ENCODE data around the gene SLC44A2.
"Not testable (repeated sequence)": the region's sequence is repeated elsewhere in the genome, so short reads cannot be mapped to it uniquely, and the experiment has no call there.

Gene SLC44A2

GRCh38 chr19:10661946-10662345 is 36.6 kb downstream of the SLC44A2 start:
- Histone ChIP-seq H3K36me3 (peaks cover 27 to 100% (median 90%) of the 10 kb centered on the region in 11 experiments), H3K4me1 (peaks cover 80 to 96% (median 89%) of the 10 kb centered on the region in 10 experiments), H3K4me3 (peak overlapping the region in 3 of 10 experiments; percentile 11 to 36 (median 20); a peak in 2 of 20 replicates), H3K27ac (peak overlapping the region in 9 of 11 experiments; percentile 7 to 54 (median 25); a peak in 12 of 22 replicates), H3K4me2 (peak overlapping the region; percentile 88 to 99 (median 93)), H3K27me3 (no peaks in the 10 kb centered on the region), H3K9me3 (replicated peaks in 1 of 11) (no peaks in the 10 kb centered on the region), H3K9ac (peak overlapping the region; percentile 13 to 57 (median 40); a peak in 18 of 22 replicates), H4K20me1 (peaks cover 100% of the 10 kb centered on the region in 11 experiments)
- no peak for TF ChIP-seq Cebpa-rat (IDR thresholded peaks at IDR 0.05)

DNA sequence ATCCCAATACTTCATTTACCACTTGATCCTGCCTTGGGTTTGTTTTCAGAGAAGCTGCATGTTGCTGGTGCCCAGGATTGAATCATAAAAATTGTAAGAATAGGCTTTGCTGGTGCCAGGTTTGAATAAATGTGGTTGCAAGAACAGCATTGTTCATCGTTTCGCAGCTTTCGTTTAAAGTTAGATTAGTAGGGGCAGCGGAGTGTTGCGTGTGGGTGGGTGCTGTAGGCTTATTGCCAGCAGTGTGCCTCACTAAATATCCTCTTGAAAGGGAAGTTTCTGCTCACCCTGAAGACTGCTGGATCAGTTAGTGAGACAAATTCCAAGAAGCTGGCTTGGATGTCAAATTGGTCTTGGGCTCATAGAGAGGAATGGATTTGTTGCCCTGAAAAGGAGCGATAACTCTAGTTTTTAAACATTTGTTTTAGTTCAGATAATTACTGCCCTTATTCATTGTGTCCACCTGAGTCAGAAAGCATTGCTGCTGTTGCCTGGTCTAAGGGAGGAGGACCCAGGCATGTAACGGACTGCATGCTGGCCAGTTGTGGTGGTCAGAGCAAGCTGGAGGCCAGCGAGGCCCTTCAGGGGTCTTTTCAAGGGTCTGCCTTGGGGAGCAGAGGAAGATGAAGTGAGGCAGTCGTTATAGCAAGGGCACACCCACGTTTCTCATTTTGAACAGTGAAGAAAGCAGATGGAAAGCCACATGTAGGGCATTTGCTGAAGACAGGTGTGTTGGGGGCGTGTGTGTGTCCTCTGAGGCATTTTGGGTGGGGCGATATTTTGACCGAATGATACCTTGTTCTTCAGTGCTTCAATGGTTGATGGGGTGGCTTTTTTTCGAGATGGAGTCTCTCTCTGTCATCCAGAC is 37.3 kb downstream of the SLC44A2 start:
- Histone ChIP-seq H3K27ac (peak overlapping the region in 9 of 11 experiments; percentile 7 to 54 (median 25); a peak in 13 of 22 replicates), H4K20me1 (peaks cover 100% of the 10 kb centered on the region in 11 experiments)

GRCh38 chr19:10663252-10663563 is 37.9 kb downstream of the SLC44A2 start:
- Histone ChIP-seq H4K20me1 (peaks cover 100% of the 10 kb centered on the region in 11 experiments), H3K9ac (peak overlapping the region in 5 of 11 experiments; percentile 19 to 62 (median 37); a peak in 4 of 22 replicates), H3K36me3 (peaks cover 25 to 100% (median 90%) of the 10 kb centered on the region in 11 experiments), H3K4me2 (peak overlapping the region; percentile 88 to 99 (median 93)), H3K27ac (peak overlapping the region in 1 of 11 experiments; percentile 7; a peak in 1 of 22 replicates), H3K4me1 (peaks cover 77 to 96% (median 87%) of the 10 kb centered on the region in 10 experiments)
- H3K27me3 ChIP-seq; H3K4me3 ChIP-seq; H3K9me3 ChIP-seq (replicated peaks in 1 of 11): not testable (repeated sequence)

More for the DNA sequence above, 37.3 kb downstream of the SLC44A2 start:
- Histone ChIP-seq H3K9me3 (replicated peaks in 1 of 11) (no peaks in the 10 kb centered on the region), H3K27me3 (no peaks in the 10 kb centered on the region), H3K36me3 (peaks cover 26 to 100% (median 90%) of the 10 kb centered on the region in 11 experiments), H3K4me1 (peaks cover 77 to 96% (median 87%) of the 10 kb centered on the region in 10 experiments), H3K9ac (peak overlapping the region; percentile 13 to 57 (median 40); a peak in 19 of 22 replicates), H3K4me2 (peak overlapping the region; percentile 88 to 99 (median 93)), H3K4me3 (0 out of 20 replicates have a peak overlapping the region, but pooled peaks of 1 of the 10 experiments have one; percentile 36)
- TF ChIP-seq Cebpa-rat (IDR thresholded peaks at IDR 0.05), result no peak

GRCh38 chr19:10667867-10668266 is 42.5 kb downstream of the SLC44A2 start:
- H4K20me1 ChIP-seq, result peaks cover 100% of the 10 kb centered on the region in 11 experiments
- H3K9me3 ChIP-seq (replicated peaks in 1 of 11), result no peaks in the 10 kb centered on the region
- no peak overlapping the region for H3K4me3 ChIP-seq
- no peaks in the 10 kb centered on the region for H3K27me3 ChIP-seq
- peaks cover 69 to 96% (median 86%) of the 10 kb centered on the region in 10 experiments for H3K4me1 ChIP-seq
- peaks cover 34 to 100% (median 94%) of the 10 kb centered on the region in 11 experiments for H3K36me3 ChIP-seq
- H3K9ac ChIP-seq, result peak overlapping the region in 3 of 11 experiments; percentile 0 to 44 (median 36); a peak in 2 of 22 replicates
- TF ChIP-seq Cebpa-rat (IDR thresholded peaks at IDR 0.05), result no peak
- H3K27ac ChIP-seq, result no peak overlapping the region; a peak in 1 of 22 replicates
- H3K4me2 ChIP-seq, result peak overlapping the region; percentile 1 to 73 (median 64); a peak in 15 of 22 replicates

- Histone ChIP-seq H3K9me3 (replicated peaks in 1 of 11) (no peaks in the 10 kb centered on the region), H3K27ac (no peak overlapping the region), H3K4me3 (no peak overlapping the region), H3K36me3 (peaks cover 47 to 100% (median 99%) of the 10 kb centered on the region in 11 experiments), H3K9ac (peak overlapping the region in 7 of 11 experiments; percentile 0 to 45 (median 32); a peak in 5 of 22 replicates), H3K4me2 (peak overlapping the region; percentile 42 to 75 (median 67)), H4K20me1 (peaks cover 98 to 100% (median 100%) of the 10 kb centered on the region in 11 experiments), H3K27me3 (no peaks in the 10 kb centered on the region), H3K4me1 (peaks cover 56 to 86% (median 74%) of the 10 kb centered on the region in 10 experiments)
- TF ChIP-seq Cebpa-rat (IDR thresholded peaks at IDR 0.05), result no peak
Observed at GRCh38 chr19:10669246-10669645, 43.9 kb downstream of the SLC44A2 start.

GRCh38 chr19:10670182-10670581 is 44.8 kb downstream of the SLC44A2 start:
- TF ChIP-seq Cebpa-rat (IDR thresholded peaks at IDR 0.05), result no peak
- Histone ChIP-seq H3K9ac (peak overlapping the region in 7 of 11 experiments; percentile 4 to 42 (median 26); a peak in 9 of 22 replicates), H3K27me3 (no peaks in the 10 kb centered on the region), H3K27ac (no peak overlapping the region), H3K4me1 (peaks cover 54 to 80% (median 74%) of the 10 kb centered on the region in 10 experiments), H3K4me3 (no peak overlapping the region), H4K20me1 (peaks cover 98 to 100% (median 100%) of the 10 kb centered on the region in 11 experiments), H3K36me3 (peaks cover 57 to 100% (median 99%) of the 10 kb centered on the region in 11 experiments), H3K4me2 (peak overlapping the region; percentile 42 to 75 (median 67); a peak in 20 of 22 replicates), H3K9me3 (replicated peaks in 1 of 11) (no peaks in the 10 kb centered on the region)

- H3K4me3 ChIP-seq, result no peak overlapping the region
- peak overlapping the region in 6 of 11 experiments; percentile 4 to 46 (median 22); a peak in 8 of 22 replicates for H3K27ac ChIP-seq
- TF ChIP-seq Cebpa-rat (IDR thresholded peaks at IDR 0.05), result no peak
- H3K4me2 ChIP-seq, result peak overlapping the region; percentile 25 to 75 (median 67); a peak in 21 of 22 replicates
- H3K27me3 ChIP-seq, result no peaks in the 10 kb centered on the region
- peaks cover 96 to 100% (median 100%) of the 10 kb centered on the region in 11 experiments for H4K20me1 ChIP-seq
- no peaks in the 10 kb centered on the region for H3K9me3 ChIP-seq (replicated peaks in 1 of 11)
- peaks cover 66 to 100% (median 99%) of the 10 kb centered on the region in 11 experiments for H3K36me3 ChIP-seq
- peaks cover 49 to 70% (median 67%) of the 10 kb centered on the region in 10 experiments for H3K4me1 ChIP-seq
- H3K9ac ChIP-seq, result peak overlapping the region; percentile 14 to 42 (median 32); a peak in 16 of 22 replicates
Observed at GRCh38 chr19:10670876-10671804, 45.8 kb downstream of the SLC44A2 start.

GRCh38 chr19:10671922-10672321 is 46.6 kb downstream of the SLC44A2 start:
- peak overlapping the region in 7 of 11 experiments; percentile 47 to 73 (median 64); a peak in 14 of 22 replicates for H3K4me2 ChIP-seq
- H3K27me3 ChIP-seq; H3K9me3 ChIP-seq (replicated peaks in 1 of 11); H3K4me3 ChIP-seq: not testable (repeated sequence)
- H3K4me1 ChIP-seq, result peaks cover 46 to 62% (median 59%) of the 10 kb centered on the region in 10 experiments
- H4K20me1 ChIP-seq, result peaks cover 90 to 100% (median 100%) of the 10 kb centered on the region in 11 experiments
- peak overlapping the region in 5 of 11 experiments; percentile 5 to 54 (median 12); a peak in 5 of 22 replicates for H3K27ac ChIP-seq
- peak overlapping the region in 4 of 11 experiments; percentile 23 to 35 (median 32); a peak in 4 of 22 replicates for H3K9ac ChIP-seq
- peaks cover 67 to 100% (median 97%) of the 10 kb centered on the region in 11 experiments for H3K36me3 ChIP-seq
